Measurements from ENCODE around the gene INVS.

The INVS gene

GRCh38 chr9:100096378-100096916 is 2.6 kb upstream of the INVS start:
- H3K4me3 ChIP-seq (ENCODE audit: low read length): no peak overlapping the region
- no peak for TF ChIP-seq CTCF (conservative IDR thresholded peaks at IDR 0.05; ENCODE audit: low read depth, low read length)
- no peak for DNase-seq (ENCODE audit: low read depth)

GRCh38 chr9:100098046-100098886 is 777 bp upstream of the INVS start:
- no peak for DNase-seq (ENCODE audit: low read depth)
- no peak for TF ChIP-seq CTCF (conservative IDR thresholded peaks at IDR 0.05; ENCODE audit: low read depth, low read length)
- peak overlapping the region; percentile 98 for H3K4me3 ChIP-seq (ENCODE audit: low read length)

DNA sequence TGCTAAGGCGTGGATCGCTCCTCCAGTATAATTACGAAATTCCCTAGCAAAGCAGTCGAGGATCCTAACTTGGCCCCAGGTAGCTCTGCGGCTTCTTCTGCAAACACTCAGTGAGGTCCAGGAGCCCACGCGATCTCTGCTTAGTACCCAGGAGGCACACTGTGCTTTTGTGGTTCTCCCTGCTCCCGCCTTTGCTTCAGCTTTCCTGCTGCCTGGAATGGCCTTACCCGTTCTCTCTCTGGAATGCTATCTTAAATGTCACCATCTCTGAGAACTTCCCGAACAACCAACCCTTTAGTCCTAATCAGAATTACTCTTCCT is 639 bp downstream of the INVS start:
- DNase-seq (ENCODE audit: low read depth): no peak

DNA sequence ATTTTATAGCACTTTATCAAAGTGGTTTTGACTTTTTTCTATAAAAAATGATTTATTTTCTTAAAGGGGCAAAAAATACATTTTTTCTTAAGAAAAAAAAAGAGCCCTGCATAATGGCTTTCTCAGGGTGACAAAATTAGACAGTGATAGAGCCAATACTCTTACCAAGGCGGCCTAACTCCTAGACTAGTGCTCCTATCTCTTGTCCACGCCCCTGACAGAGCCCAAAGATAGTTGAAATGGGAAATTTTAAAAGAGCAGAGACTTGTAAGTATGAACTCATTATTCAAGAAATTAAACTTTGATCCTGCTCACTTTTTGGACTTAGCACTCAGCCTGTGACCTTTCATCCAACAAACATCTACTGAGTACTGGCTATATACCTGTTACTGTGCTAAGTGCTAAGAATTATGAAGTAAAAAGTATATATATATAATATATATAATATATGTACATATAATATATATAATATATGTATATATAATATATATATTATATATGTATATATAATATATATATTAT is 1.2 kb downstream of the INVS start:
- H3K4me3 ChIP-seq (ENCODE audit: low read length): peak overlapping the region; percentile 98
- TF ChIP-seq CTCF (conservative IDR thresholded peaks at IDR 0.05; ENCODE audit: low read depth, low read length): no peak
- DNase-seq (ENCODE audit: low read depth): no peak

More for the DNA sequence above, 639 bp downstream of the INVS start:
- peak overlapping the region; percentile 98 for H3K4me3 ChIP-seq (ENCODE audit: low read length)
- no peak for TF ChIP-seq CTCF (conservative IDR thresholded peaks at IDR 0.05; ENCODE audit: low read depth, low read length)

DNA sequence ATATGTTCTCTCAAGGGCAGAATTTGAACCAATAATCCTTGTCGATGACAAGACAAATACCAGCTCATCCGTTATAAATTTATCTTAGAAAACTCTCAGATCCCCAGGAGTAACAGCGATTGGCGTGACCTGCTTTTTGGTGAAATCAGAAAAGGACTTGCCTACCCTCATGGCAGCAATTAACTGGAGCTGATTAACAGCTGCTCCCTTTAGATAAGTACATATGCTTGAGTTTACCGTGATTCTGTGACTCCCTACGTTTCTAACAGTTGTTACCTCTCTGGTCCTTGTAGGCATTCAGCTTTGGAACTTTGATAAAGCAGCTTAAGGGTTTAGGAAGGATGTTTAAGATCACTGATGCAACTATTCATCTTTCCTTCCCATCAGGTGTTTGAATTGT is 2.6 kb downstream of the INVS start:
- H3K4me3 ChIP-seq (ENCODE audit: low read length): no peak overlapping the region
- DNase-seq (ENCODE audit: low read depth): no peak
- TF ChIP-seq CTCF (conservative IDR thresholded peaks at IDR 0.05; ENCODE audit: low read depth, low read length): no peak

- TF ChIP-seq CTCF (conservative IDR thresholded peaks at IDR 0.05; ENCODE audit: low read depth, low read length): no peak
- no peak overlapping the region for H3K4me3 ChIP-seq (ENCODE audit: low read length)
- DNase-seq (ENCODE audit: low read depth): no peak
Measured at GRCh38 chr9:100104314-100104713, 5.3 kb downstream of the INVS start.

GRCh38 chr9:100105861-100106260 is 6.8 kb downstream of the INVS start:
- no peak overlapping the region for H3K4me3 ChIP-seq (ENCODE audit: low read length)
- TF ChIP-seq CTCF (conservative IDR thresholded peaks at IDR 0.05; ENCODE audit: low read depth, low read length): no peak
- DNase-seq (ENCODE audit: low read depth): no peak

Data from retinal pigment epithelial cell (primary cell).